Endothelial cell of hepatic sinusoid (primary cell): ENCODE measurements around the gene TOP3A.

Experiments used
- in situ Hi-C: cut with HindIII; loops from 2 replicates; pipeline ENCODE4 v1.10.0; 2017; ENCODE audit warnings: low sequenced_read_pairs

Gene TOP3A

DNA sequence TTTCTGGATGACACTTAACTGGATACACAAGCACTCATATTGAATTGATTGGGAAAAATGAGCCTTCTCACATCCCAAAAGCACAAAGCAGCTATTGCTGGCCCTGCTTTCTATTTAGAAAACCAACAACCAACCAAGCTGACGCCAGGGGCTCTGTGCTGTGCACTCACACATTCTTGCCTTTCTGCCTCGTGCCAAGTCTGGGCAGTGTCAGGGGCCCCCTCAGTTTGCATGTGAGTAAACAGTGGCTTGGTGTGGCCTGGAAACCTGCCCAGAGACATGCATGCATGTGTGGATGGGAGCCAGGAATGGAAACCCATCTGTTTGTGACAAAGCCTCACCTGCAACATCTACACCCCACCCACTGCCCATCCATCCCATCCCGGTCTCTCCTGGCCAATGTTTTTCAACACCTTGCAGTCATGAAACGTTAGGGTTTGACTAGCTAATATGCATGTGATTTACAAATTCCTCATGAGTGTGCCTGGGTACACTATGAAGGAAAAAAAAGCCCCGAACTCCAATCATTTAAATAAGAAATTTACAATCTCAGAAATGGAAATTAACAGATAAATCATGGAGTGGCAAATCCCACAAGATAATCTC is 33.9 kb downstream of the TOP3A start:
- in situ Hi-C loops, result no loop called here

DNA sequence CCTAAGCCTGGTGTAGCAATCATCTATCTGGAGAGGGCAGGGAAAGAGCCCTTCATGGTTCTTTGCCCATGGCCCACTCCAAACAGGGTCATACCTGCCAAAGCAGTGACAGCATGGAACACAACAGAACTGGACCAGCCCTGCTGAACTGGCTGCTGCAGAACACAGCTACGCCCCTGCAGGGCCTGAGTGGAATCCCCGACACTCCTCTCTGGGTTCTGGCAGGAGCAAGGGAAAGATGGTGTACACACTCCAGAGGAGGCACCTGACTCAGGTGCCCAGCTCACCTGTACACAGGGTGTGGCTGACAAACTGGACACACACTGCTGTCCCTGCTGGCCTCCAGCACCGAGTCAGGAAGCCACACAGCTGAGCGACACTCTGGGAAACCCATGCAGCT is 34.5 kb downstream of the TOP3A start:
- in situ Hi-C loops, result no loop called here

- in situ Hi-C loops, result loop anchor here (10.0 kb wide), 1 partner anchor 174 kb away; the partner anchor contains the start of gene MYO15A
These were observed 35.9 kb downstream of the TOP3A start for GRCh38 chr17:18278867-18279266.

GRCh38 chr17:18277076-18277475 is 37.7 kb downstream of the TOP3A start:
- in situ Hi-C loops, result loop anchor here (10.0 kb wide), 1 partner anchor 172 kb away; the partner anchor contains the start of gene MYO15A

DNA sequence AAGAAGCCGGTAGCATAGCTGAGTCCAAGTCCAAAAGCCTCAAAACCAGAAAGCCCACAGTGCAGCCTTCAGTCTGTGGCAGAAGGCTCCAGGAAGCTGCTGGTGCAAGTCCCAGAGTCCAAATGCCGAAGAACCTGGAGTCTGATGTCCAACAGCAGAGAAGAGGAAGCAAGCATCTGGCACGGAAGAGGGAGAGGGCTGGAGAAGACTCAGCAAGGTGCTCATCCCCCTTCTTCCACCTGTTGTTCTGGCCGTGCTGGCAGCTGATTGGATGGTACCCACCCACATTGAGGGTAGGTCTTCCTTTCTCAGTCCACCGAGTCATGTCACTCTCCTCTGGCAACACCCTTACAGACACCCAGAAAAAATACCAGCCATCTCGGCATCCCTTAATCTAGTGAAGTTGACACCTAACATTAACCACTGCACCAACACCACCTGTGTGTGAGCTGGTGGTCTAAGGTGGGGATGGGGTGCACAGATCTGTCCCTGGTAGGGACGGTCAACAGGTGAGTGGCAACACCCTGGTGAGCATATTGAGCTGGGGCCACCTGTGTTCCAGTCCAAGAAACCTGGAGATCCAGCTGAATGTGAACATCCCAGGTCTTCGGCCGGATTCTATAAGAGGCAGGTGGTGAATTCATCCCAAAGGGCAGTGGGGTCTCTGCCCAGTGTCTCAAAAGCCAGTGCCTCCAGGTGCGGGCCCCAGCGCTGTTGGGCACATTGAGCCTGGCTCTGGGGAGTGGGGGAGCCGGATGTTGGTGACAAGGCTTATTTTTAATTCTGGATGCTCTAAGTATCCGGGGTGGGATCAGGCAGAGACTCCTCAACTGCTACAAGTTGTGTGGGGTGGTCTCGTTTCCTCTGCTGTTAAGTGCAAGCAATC is 44.5 kb downstream of the TOP3A start:
- in situ Hi-C loops, result loop anchor here (5.0 to 10.0 kb wide), 3 partner anchors 42 to 165 kb away; partner anchors contain the start of genes MYO15A and TOP3A

DNA sequence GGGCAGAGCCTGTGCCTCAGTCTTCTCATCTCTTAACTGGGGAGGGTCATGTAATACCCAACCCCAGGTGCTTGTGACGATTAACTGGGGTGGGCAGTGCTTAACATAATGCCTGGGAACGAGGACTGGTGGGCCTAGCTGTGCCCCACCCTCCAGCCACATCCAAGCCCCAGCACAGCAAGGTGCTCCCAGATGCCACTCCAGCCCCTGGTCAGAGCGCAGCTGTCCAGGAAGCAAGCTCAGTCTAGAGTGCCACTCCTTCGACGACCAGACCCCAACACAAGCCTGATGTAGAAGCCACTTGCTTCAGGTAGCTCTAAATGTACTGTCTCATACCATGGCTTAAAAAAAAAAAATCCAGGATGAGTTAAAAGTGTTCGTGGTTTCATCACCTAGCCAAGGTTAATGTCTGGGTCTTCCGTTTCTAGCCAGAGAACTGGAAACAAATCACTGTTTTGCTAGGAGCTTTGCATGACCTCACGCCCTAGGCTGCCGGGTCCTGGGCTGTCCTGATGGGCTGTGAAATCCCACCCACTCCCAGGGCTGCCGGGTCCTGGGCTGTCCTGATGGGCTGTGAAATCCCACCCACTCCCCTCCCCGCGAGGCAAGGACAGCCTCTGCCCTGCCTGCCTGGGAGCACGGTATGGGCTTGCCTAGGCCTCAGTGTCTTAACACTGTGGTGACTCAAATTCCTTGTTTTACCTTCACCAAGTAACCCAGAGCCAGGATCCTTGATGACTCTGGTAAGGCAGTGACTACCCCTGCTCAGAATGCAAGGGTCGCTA is 46.7 kb downstream of the TOP3A start:
- in situ Hi-C loops, result no loop called here

- in situ Hi-C loops, result no loop called here
These were observed 47.4 kb downstream of the TOP3A start for GRCh38 chr17:18267366-18267765.

DNA sequence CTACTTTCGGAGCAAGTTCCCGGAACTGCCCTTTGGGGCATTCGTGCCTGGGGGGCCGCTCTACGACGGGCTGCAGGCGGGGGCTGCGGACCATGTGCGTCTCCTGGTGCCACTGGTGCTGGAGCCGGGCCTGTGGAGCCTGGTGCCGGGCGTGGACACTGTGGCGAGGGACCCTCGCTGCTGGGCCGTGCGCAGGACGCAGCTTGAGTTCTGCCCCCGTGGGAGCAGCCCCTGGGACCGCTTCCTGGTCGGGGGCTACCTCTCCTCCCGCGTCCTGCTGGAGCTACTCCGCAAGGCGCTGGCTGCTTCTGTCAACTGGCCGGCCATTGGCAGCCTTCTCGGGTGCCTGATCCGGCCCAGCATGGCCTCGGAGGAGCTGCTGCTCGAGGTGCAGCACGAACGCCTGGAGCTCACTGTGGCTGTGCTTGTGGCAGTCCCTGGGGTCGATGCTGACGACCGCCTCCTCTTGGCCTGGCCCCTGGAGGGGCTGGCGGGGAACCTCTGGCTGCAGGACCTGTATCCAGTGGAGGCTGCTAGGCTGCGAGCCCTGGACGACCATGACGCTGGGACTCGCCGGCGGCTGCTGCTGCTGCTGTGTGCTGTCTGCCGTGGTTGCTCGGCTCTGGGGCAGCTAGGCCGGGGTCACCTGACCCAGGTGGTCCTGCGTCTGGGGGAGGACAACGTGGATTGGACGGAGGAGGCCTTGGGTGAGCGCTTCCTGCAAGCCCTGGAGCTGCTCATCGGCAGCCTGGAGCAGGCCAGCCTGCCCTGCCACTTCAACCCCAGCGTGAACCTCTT is 50.7 kb downstream of the TOP3A start:
- in situ Hi-C loops, result no loop called here

GRCh38 chr17:18262641-18263040 is 52.2 kb downstream of the TOP3A start:
- in situ Hi-C loops, result no loop called here

- in situ Hi-C loops, result no loop called here
These were observed 52.7 kb downstream of the TOP3A start for GRCh38 chr17:18262111-18262510.

DNA sequence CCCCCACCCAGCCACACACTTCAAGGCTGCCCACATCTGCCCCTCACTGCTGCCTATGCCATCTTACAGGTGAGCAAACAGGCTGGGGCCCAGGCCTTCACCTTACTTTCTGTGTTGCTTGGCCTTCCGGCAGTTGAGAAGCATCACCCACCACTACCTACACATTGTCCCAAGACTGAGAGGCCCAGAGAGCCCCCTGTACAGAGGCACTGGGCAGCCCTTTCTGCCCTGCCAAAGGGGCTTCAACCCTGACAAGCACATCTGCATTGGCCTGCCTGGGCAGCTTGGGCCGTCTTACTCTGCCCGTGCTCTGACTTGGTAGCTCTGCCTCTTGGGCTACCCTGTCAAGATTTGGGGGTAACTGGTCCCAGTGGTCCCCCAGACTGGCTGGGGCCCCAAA is 53.1 kb downstream of the TOP3A start:
- in situ Hi-C loops, result no loop called here

GRCh38 chr17:18261146-18261515 is 53.7 kb downstream of the TOP3A start:
- in situ Hi-C loops, result no loop called here

DNA sequence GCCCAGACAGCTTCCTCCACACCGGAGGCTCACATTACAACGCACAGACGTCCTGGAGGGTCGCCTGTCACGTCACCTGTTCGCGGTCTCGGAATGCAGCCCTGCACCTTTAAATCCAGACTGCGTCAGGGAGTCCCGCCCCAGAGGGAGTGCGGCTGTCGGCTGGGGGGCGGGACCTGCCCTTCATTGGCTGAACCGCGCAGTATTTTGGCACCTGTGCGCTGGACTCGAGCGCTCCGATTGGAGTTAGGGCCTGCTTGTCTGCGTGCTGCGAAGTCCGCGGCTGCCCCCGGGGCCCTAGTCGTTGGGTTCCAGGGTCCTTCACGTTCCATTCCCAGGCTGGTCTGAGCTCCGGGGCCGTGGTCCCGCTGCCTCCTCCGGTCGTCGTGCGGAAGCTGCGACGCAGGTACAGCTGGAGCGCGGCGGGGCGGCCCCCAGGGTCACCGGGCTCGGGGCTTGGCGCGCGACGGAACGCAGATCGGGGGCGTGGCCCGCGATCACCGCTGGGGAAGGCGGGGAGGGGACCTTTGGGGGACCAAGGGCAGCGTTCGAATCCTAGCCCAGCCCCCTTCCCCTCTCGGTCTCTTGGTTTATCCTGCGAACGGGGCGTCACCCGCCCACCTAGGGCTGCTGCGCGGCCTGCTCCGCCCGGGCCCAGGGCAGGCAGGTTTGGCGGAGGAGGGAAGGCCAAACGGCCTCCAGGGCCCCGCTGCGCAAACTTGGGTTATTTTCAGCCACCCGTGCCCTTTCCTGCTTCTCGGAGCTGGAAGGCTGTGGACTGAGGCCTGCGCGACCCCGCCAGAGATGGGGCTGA is 54.3 kb downstream of the TOP3A start, which contains the start of gene MIEF2:
Gene MIEF2 (plus strand): TSS at position 331 of the 814 bp plus-strand sequence. CDS start 2,059 bp downstream, outside the sequence.
- in situ Hi-C loops, result no loop called here

DNA sequence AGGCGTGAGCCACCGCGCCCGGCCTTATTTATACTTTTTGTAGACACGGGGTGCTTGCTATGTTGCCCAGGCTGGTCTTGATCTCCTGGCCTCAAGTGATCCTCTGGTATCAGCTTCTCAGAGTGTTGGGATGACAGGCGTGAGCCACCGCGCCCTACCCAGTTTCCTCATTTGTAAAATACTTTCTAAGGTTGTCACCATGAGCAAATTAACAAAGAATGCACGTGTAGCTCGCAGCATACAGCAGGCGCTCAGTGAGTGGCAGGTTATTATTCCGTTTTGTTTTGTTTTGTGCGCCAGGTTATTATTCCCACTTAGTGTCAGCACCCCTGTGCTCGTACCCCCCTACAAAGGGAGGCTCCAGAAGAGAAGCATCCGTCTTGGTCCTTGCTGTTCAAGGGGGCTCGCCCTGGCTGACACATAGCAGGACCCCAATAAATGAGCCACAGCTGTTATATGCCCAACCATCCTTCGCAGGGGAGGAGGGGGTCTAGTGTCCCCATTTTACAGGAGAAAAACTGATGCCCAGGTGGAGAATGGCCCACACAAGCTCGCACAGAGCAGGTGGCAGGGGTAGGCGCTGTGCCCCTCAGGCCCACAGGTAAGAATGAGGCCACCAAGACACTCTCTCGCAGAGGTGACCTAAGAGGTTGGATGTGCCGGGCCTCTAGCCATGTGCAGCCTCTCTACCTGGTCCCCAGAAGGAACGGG is 55.0 kb downstream of the TOP3A start:
- in situ Hi-C loops, result no loop called here

GRCh38 chr17:18258356-18259038 is 56.3 kb downstream of the TOP3A start, which contains the start of gene FLII:
FLII (minus strand) TSS chr17:18258738; CDS start chr17:18258690, 48 bp downstream.
- in situ Hi-C loops, result no loop called here

DNA sequence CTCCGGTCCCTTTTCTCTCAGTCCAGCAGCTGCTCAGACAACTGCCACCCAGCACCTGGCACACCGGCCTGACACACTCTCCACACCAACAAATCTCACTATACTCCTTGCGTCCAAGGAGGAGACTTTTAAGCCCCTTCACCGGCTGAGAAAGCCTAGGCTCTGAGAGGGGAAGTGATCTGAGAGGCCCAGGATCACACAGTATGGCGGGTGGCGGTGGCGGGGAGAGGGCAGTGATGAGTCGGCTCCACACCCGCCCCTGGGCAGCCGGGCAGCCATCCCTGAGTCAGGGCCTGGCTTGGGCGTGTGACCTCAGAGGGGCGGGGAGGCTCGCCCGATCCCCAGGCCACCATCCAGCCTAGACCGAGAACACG is 56.8 kb downstream of the TOP3A start:
- in situ Hi-C loops, result no loop called here

DNA sequence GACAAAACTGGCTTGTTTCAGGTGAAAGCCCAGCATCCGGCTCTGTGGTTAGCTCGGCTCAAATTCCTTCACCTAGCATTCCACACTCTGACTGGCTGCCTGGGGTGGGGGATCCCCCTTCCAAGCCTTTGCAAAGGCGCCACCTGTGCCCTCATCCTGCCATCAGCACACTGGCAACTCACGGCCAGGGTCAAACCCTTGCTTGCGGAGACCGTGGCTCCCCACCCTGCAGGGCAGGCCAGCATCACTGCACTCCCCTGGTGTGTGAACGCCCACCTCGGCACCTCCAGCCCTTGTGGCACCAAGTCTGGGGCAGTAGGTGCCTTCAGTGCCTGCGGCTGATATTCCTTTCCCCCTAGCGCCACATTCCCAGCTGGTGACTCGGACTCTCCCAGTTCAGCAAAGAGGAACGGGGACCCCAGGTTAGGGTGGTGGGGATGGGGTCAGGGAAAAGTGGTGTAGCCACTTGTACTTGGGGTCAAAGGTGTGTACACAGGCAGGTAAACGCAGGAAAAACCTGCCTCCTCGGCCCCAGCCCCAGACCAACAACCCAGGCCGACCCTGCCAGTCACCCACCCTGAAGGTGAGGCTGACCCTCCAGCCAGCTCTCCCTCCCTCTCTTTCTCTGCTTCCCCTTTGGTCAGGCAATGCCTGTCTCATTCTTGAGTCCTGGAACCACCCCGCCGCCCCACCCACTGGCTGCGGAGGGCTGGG is 57.4 kb downstream of the TOP3A start:
- in situ Hi-C loops, result no loop called here

DNA sequence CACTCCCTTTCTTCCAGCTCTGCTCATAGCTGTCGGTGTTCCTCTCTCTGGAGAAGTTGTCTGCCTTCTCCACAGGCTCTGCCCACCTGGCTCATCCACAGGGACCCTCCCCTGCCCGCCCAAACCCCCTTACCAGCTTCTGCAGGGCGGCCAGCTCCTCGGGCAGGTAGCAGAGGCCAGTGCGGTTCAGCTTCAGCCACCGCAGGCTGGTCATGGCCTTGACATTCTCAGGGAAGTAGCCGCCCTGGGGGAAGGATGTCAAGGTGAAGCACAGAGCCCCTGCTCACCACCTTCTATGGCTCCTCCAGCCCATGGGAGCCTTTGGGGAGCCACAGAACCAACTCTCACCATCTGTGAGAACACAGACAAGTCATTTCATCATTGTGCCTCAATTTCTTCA is 58.0 kb downstream of the TOP3A start:
- in situ Hi-C loops, result no loop called here
